ENCODE measurements around the gene PDE6D.
"Not testable (repeated sequence)": the region's sequence is repeated elsewhere in the genome, so short reads cannot be mapped to it uniquely, and the experiment has no call there.

PDE6D gene

GRCh38 chr2:231769170-231770136 is 11.6 kb downstream of the PDE6D start:
- DNase-seq (ENCODE audit: low spot score), result no peak

GRCh38 chr2:231765496-231765929 is 15.6 kb downstream of the PDE6D start:
- no peak for DNase-seq (ENCODE audit: low spot score)

- DNase-seq (ENCODE audit: low spot score), result no peak
Observed at GRCh38 chr2:231764760-231765159, 16.3 kb downstream of the PDE6D start.

GRCh38 chr2:231764124-231764523 is 17.0 kb downstream of the PDE6D start:
- no peak for DNase-seq (ENCODE audit: low spot score)

GRCh38 chr2:231761735-231762134 is 19.3 kb downstream of the PDE6D start:
- no peak for DNase-seq (ENCODE audit: low spot score)

GRCh38 chr2:231752061-231752460 is 29.0 kb downstream of the PDE6D start:
- no peak for DNase-seq (ENCODE audit: low spot score)

GRCh38 chr2:231751042-231751815 is 29.9 kb downstream of the PDE6D start:
- DNase-seq (ENCODE audit: low spot score), result no peak

- DNase-seq (ENCODE audit: low spot score), result not testable (repeated sequence)
Observed at GRCh38 chr2:231749016-231749415, 32.1 kb downstream of the PDE6D start.

- DNase-seq (ENCODE audit: low spot score), result not testable (repeated sequence)
Observed at GRCh38 chr2:231748153-231748896, 32.8 kb downstream of the PDE6D start.

- no peak for DNase-seq (ENCODE audit: low spot score)
Observed at GRCh38 chr2:231745303-231746038, 35.6 kb downstream of the PDE6D start.

GRCh38 chr2:231743376-231744116 is 37.5 kb downstream of the PDE6D start:
- DNase-seq (ENCODE audit: low spot score), result no peak

- DNase-seq (ENCODE audit: low spot score), result no peak
Observed at GRCh38 chr2:231737761-231738160, 43.3 kb downstream of the PDE6D start.

GRCh38 chr2:231732604-231733003 is 48.5 kb downstream of the PDE6D start:
- DNase-seq (ENCODE audit: low spot score), result no peak

GRCh38 chr2:231727621-231728020 is 53.5 kb downstream of the PDE6D start:
- no peak for DNase-seq (ENCODE audit: low spot score)

GRCh38 chr2:231726276-231726675 is 54.8 kb downstream of the PDE6D start:
- DNase-seq (ENCODE audit: low spot score), result no peak

GRCh38 chr2:231725476-231725875 is 55.6 kb downstream of the PDE6D start:
- no peak for DNase-seq (ENCODE audit: low spot score)

- no peak for DNase-seq (ENCODE audit: low spot score)
Observed at GRCh38 chr2:231722721-231723307, 58.3 kb downstream of the PDE6D start.

GRCh38 chr2:231720987-231721966 is 59.8 kb downstream of the PDE6D start:
- no peak for DNase-seq (ENCODE audit: low spot score)

Measured in LoVo (cell line).